HepG2 (cell line): ENCODE measurements around the gene ZNF558. TPM values are rescaled to one million over a fixed set of nuclear protein-coding genes. Genes with fewer than 3 reads are reported as not detected.

Source experiments
- CREM ChIP-seq, 2 experiments: sonication (generic) in 1 of 2; formaldehyde crosslinking in 1 of 2; IDR thresholded peaks; 2 replicates each; pipeline versions ENCODE4 v1.4.0 to v1.6.1; 2016 to 2020; ENCODE audit warnings: antibody characterized with exemption in 1 of 2, mild to moderate bottlenecking in 1 of 2, missing genetic modification reagents in 1 of 2
- GABPB1 ChIP-seq: IDR thresholded peaks from 2 replicates; pipeline ENCODE4 v1.6.1; 2016; ENCODE audit warnings: mild to moderate bottlenecking, missing genetic modification reagents, moderate library complexity, missing compliant biosample characterization
- GMEB2 ChIP-seq: IDR thresholded peaks from 2 replicates; pipeline ENCODE4 v1.6.1; 2016; ENCODE audit warnings: missing biosample characterization, missing genetic modification reagents, low read depth
- HDAC6 ChIP-seq: fragments of 200-600 bp; sonication (generic); IDR thresholded peaks from 2 replicates; pipeline ENCODE4 v1.7.0; 2017; ENCODE audit warnings: mild to moderate bottlenecking, antibody characterized with exemption, low read length, low read depth
- IKZF1 ChIP-seq: fragments of 450-650 bp; IDR thresholded peaks from 2 replicates; pipeline ENCODE4 v1.7.1; 2016
- IRX3 ChIP-seq: sonication (generic); formaldehyde crosslinking; IDR thresholded peaks from 2 replicates; pipeline ENCODE4 v1.8.1; 2023; ENCODE audit warnings: mild to moderate bottlenecking, low read depth, missing genetic modification reagents, borderline replicate concordance
- KDM6A ChIP-seq: IDR thresholded peaks from 2 replicates; pipeline ENCODE4 v1.6.1; 2016; ENCODE audit warnings: low read depth
- MEIS2 ChIP-seq: sonication (generic); formaldehyde crosslinking; IDR thresholded peaks from 2 replicates; pipeline ENCODE4 v1.9.0; 2021; ENCODE audit warnings: mild to moderate bottlenecking, missing genetic modification reagents
- NFIB ChIP-seq: sonication (generic); formaldehyde crosslinking; IDR thresholded peaks from 2 replicates; pipeline ENCODE4 v1.9.0; 2021; ENCODE audit warnings: missing genetic modification reagents, mild to moderate bottlenecking, borderline replicate concordance
- PRDM10 ChIP-seq: sonication (generic); formaldehyde crosslinking; IDR thresholded peaks from 2 replicates; pipeline ENCODE4 v1.4.0; 2020; ENCODE audit warnings: low read depth, missing genetic modification reagents
- ZNF44 ChIP-seq: sonication (generic); formaldehyde crosslinking; IDR thresholded peaks from 2 replicates; pipeline ENCODE4 v1.5.1; 2020; ENCODE audit warnings: mild to moderate bottlenecking, missing genetic modification reagents
- ZNF747 ChIP-seq: sonication (generic); formaldehyde crosslinking; IDR thresholded peaks from 2 replicates; pipeline ENCODE4 v1.8.1; 2023; ENCODE audit warnings: missing genetic modification reagents, mild to moderate bottlenecking, borderline replicate concordance
- ZNF772 ChIP-seq: sonication (generic); formaldehyde crosslinking; IDR thresholded peaks from 2 replicates; pipeline ENCODE4 v1.5.0; 2020; ENCODE audit warnings: mild to moderate bottlenecking, missing genetic modification reagents
- polyA plus RNA-seq, 8 experiments: library from polyadenylated mRNA; depleted of rRNA in 3 of 8; stranded (reverse) in 7 of 8; unstranded in 1 of 8; fragments of >200 nt; fragmentation: Illumina TruSeq in 4 of 8; extraction: Trizol in 4 of 8; gene quantifications; 2 replicates each; pipeline versions ENCODE4 v1.2.1 to v1.2.3, GENCODE V29; 2011 to 2016; ENCODE audit warnings: low read depth in 4 of 8, missing spikeins in 1 of 8, mixed read lengths in 1 of 8; ENCODE audit not compliant: insufficient read depth in 1 of 8
- total RNA-seq, 5 experiments: library from RNA; depleted of rRNA; stranded (reverse); fragments of >200 nt; fragmentation: Illumina TruSeq; extraction: Trizol; gene quantifications; 2 replicates each; pipeline ENCODE4 v1.2.3, GENCODE V29; 2016; ENCODE audit warnings: low read depth in 1 of 5
- TF ChIP-seq, protein P1 (sequence below): sonication (generic); formaldehyde crosslinking; IDR thresholded peaks from 2 replicates; pipeline ENCODE4 v1.8.0; 2022; ENCODE audit warnings: missing genetic modification reagents, mild to moderate bottlenecking, borderline replicate concordance
- TF ChIP-seq, protein P2 (sequence below): sonication (generic); formaldehyde crosslinking; IDR thresholded peaks from 2 replicates; pipeline ENCODE4 v1.5.1; 2020; ENCODE audit warnings: mild to moderate bottlenecking, moderate library complexity, missing genetic modification reagents
- TF ChIP-seq, protein P3 (sequence below): sonication (generic); formaldehyde crosslinking; IDR thresholded peaks from 2 replicates; pipeline ENCODE4 v1.5.1; 2020; ENCODE audit warnings: mild to moderate bottlenecking, missing genetic modification reagents, moderate library complexity
- TF ChIP-seq, protein P4 (sequence below): IDR thresholded peaks from 2 replicates; pipeline ENCODE4 v1.6.1; 2016; ENCODE audit warnings: low read depth

ZNF558 gene
- total and polyA plus RNA-seq, 2 of the 13 experiments (the other 11 are each of a cell fraction or from before 2014, with no cell fraction given), result 9.5 to 10.8 TPM

DNA sequence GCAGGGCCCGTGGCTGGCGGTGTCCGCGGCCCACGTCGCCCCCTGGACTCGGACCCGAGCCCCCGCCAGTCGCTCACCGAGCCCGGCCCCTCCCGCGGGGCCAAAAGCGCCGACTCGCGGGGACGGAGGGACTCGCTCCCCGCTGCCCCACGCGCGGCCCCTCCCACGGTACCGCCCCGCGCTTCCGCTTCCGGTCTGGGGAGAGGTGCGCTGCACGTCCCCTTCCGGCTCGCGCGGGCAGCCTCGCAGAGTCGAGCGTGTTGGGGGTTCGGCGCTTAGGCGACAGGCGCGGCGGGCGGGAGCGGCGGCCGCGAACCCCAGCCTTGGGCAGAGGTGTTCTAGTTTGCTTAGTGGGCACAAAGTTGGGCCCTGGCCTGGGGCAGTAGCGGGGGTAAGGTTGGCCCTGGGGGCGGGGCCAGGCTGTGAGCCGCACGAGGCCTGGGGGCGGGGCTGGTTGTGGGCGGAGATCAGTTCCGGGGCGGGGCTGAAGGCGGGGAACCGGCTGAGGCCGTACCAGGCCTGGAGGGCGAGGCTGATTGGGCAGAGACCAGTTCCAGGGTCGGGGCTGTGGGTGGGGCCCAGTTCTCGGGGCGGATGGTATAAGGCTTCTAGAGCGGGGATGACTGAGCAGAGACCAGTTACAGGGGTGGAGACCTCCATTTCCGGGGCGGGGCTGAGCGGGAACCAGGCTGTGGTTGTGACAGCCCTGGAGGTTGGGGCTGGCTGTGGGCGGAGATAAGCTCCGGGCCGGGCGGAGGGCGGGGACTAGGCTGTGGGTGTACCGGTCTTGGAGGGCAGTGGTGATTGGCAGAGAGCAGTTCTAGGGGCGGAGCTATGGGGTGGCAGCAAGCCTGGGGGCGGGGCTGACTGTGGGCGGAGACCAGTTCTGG is at the start of gene ZNF558, which contains the start of gene MBD3L1 (continued):
- TF ChIP-seq, protein P1, sequence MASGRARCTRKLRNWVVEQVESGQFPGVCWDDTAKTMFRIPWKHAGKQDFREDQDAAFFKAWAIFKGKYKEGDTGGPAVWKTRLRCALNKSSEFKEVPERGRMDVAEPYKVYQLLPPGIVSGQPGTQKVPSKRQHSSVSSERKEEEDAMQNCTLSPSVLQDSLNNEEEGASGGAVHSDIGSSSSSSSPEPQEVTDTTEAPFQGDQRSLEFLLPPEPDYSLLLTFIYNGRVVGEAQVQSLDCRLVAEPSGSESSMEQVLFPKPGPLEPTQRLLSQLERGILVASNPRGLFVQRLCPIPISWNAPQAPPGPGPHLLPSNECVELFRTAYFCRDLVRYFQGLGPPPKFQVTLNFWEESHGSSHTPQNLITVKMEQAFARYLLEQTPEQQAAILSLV, result 0 out of 2 replicates have a peak, but pooled peaks have one; percentile 44
- TF ChIP-seq PRDM10 (no peak), ZNF772 (0 out of 2 replicates have a peak, but pooled peaks have one; percentile 37), KDM6A (no peak), IKZF1 (no peak), MEIS2 (no peak), GABPB1 (CRISPR knock-in tag) (peak; percentile 96), ZNF44 (CRISPR knock-in tag) (no peak), IRX3 (CRISPR knock-in tag) (no peak), NFIB (CRISPR knock-in tag) (no peak), CREM (IDR thresholded peaks at IDR 0.05) (no peak), CREM (CRISPR knock-in tag; IDR thresholded peaks at IDR 0.05) (no peak), ZNF747 (CRISPR knock-in tag) (no peak), HDAC6 (no peak), GMEB2 (no peak)
- TF ChIP-seq, protein P2, sequence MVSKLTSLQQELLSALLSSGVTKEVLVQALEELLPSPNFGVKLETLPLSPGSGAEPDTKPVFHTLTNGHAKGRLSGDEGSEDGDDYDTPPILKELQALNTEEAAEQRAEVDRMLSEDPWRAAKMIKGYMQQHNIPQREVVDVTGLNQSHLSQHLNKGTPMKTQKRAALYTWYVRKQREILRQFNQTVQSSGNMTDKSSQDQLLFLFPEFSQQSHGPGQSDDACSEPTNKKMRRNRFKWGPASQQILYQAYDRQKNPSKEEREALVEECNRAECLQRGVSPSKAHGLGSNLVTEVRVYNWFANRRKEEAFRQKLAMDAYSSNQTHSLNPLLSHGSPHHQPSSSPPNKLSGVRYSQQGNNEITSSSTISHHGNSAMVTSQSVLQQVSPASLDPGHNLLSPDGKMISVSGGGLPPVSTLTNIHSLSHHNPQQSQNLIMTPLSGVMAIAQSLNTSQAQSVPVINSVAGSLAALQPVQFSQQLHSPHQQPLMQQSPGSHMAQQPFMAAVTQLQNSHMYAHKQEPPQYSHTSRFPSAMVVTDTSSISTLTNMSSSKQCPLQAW, result no peak
- TF ChIP-seq, protein P3, sequence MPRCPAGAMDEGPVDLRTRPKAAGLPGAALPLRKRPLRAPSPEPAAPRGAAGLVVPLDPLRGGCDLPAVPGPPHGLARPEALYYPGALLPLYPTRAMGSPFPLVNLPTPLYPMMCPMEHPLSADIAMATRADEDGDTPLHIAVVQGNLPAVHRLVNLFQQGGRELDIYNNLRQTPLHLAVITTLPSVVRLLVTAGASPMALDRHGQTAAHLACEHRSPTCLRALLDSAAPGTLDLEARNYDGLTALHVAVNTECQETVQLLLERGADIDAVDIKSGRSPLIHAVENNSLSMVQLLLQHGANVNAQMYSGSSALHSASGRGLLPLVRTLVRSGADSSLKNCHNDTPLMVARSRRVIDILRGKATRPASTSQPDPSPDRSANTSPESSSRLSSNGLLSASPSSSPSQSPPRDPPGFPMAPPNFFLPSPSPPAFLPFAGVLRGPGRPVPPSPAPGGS (CRISPR knock-in tag), result no peak
- TF ChIP-seq, protein P4, sequence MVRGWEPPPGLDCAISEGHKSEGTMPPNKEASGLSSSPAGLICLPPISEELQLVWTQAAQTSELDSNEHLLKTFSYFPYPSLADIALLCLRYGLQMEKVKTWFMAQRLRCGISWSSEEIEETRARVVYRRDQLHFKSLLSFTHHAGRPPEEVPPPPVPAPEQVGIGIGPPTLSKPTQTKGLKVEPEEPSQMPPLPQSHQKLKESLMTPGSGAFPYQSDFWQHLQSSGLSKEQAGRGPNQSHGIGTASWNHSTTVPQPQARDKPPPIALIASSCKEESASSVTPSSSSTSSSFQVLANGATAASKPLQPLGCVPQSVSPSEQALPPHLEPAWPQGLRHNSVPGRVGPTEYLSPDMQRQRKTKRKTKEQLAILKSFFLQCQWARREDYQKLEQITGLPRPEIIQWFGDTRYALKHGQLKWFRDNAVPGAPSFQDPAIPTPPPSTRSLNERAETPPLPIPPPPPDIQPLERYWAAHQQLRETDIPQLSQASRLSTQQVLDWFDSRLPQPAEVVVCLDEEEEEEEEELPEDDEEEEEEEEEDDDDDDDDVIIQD (CRISPR knock-in tag), result no peak
